HCEC 1CT (cell line): Measurements from ENCODE around the gene GALK1.

Experiments
- DNase-seq: peaks from one replicate; pipeline ENCODE4 v3.0.0-alpha.2; 2017

GALK1 gene

GRCh38 chr17:75724016-75725003 lies 40.7 kb downstream of the GALK1 start:
- no peak for DNase-seq

- DNase-seq, result no peak
Measured at GRCh38 chr17:75723171-75723930, 41.6 kb downstream of the GALK1 start.

GRCh38 chr17:75722542-75723095 lies 42.4 kb downstream of the GALK1 start:
- no peak for DNase-seq

GRCh38 chr17:75722076-75722475 lies 42.9 kb downstream of the GALK1 start:
- no peak for DNase-seq

GRCh38 chr17:75721463-75722011 lies 43.5 kb downstream of the GALK1 start:
- DNase-seq, result no peak

- no peak for DNase-seq
Measured at GRCh38 chr17:75720656-75721462, 44.1 kb downstream of the GALK1 start, which contains the start of gene ITGB4. Gene ITGB4, plus strand, starts transcription at chr17:75721459. Its CDS starts 3,245 bp downstream, at chr17:75724704.

GRCh38 chr17:75719732-75720131 lies 45.3 kb downstream of the GALK1 start:
- DNase-seq, result no peak

- DNase-seq, result peak; percentile 38
Measured at GRCh38 chr17:75712446-75712845, 52.5 kb downstream of the GALK1 start.
